Measurements from ENCODE around the gene DAB2.

The DAB2 gene

GRCh38 chr5:39415201-39415600 is 9.6 kb downstream of the DAB2 start:
- TF ChIP-seq CTBP1 (IDR thresholded peaks at IDR 0.05; ENCODE audit: borderline replicate concordance) (no peak), PKNOX1 (IDR thresholded peaks at IDR 0.05) (no peak), L3MBTL2 (conservative IDR thresholded peaks at IDR 0.05) (no peak), HDGF (IDR thresholded peaks at IDR 0.05; ENCODE audit: borderline replicate concordance) (no peak), ARNT (IDR thresholded peaks at IDR 0.05) (no peak), FOXM1 (IDR thresholded peaks at IDR 0.05; ENCODE audit: borderline replicate concordance) (no peak), TARDBP (IDR thresholded peaks at IDR 0.05) (no peak), SP1 (IDR thresholded peaks at IDR 0.05) (no peak), ELF4 (IDR thresholded peaks at IDR 0.05) (no peak), ZNF384 (IDR thresholded peaks at IDR 0.05) (no peak)
- POLR2A ChIA-PET: interaction anchor here (3.9 kb wide), 1 partner anchor 9 kb away, joined by 20 read pairs; the partner anchor contains the start of gene DAB2
- DNase-seq (ENCODE audit: extremely low spot score): no peak
- CTCF ChIA-PET: interaction anchor here (2.7 kb wide), 1 partner anchor 10 kb away, joined by 7 read pairs; the partner anchor contains the start of gene DAB2

- ChIA-PET POLR2A (interaction anchor here (3.9 kb wide), 1 partner anchor 10 kb away, joined by 20 read pairs; the partner anchor contains the start of gene DAB2), CTCF (interaction anchor here (2.7 kb wide), 1 partner anchor 10 kb away, joined by 7 read pairs; the partner anchor contains the start of gene DAB2)
- no peak for DNase-seq (ENCODE audit: extremely low spot score)
- no peak for TF ChIP-seq PKNOX1 (IDR thresholded peaks at IDR 0.05)
These were observed 10.4 kb downstream of the DAB2 start for GRCh38 chr5:39414426-39414825.

- CTCF ChIA-PET: no interaction called here
- no peak for DNase-seq (ENCODE audit: extremely low spot score)
- POLR2A ChIA-PET: interaction anchor here (3.9 kb wide), 1 partner anchor 10 kb away, joined by 20 read pairs; the partner anchor contains the start of gene DAB2
- TF ChIP-seq NFRKB (IDR thresholded peaks at IDR 0.05) (no peak), PKNOX1 (IDR thresholded peaks at IDR 0.05) (no peak), SUZ12 (IDR thresholded peaks at IDR 0.05) (no peak), FOXM1 (IDR thresholded peaks at IDR 0.05; ENCODE audit: borderline replicate concordance) (no peak), LEF1 (IDR thresholded peaks at IDR 0.05; ENCODE audit: borderline replicate concordance) (no peak), BHLHE40 (IDR thresholded peaks at IDR 0.05; ENCODE audit: borderline replicate concordance) (no peak), FOXA1 (IDR thresholded peaks at IDR 0.05) (no peak), ZNF384 (IDR thresholded peaks at IDR 0.05) (no peak), FOXK2 (IDR thresholded peaks at IDR 0.05) (no peak), HDGF (IDR thresholded peaks at IDR 0.05; ENCODE audit: borderline replicate concordance) (no peak), ELF4 (IDR thresholded peaks at IDR 0.05) (no peak), SP1 (IDR thresholded peaks at IDR 0.05) (no peak), L3MBTL2 (conservative IDR thresholded peaks at IDR 0.05) (no peak), ARNT (IDR thresholded peaks at IDR 0.05) (no peak), TARDBP (IDR thresholded peaks at IDR 0.05) (no peak), CTBP1 (IDR thresholded peaks at IDR 0.05; ENCODE audit: borderline replicate concordance) (no peak)
These were observed 11.0 kb downstream of the DAB2 start for GRCh38 chr5:39413771-39414170.

- DNase-seq (ENCODE audit: extremely low spot score): no peak
- TF ChIP-seq ZNF384 (IDR thresholded peaks at IDR 0.05): no peak
- TF ChIP-seq SP1 (IDR thresholded peaks at IDR 0.05): no peak
- no peak for TF ChIP-seq SUZ12 (IDR thresholded peaks at IDR 0.05)
- TF ChIP-seq LEF1 (IDR thresholded peaks at IDR 0.05; ENCODE audit: borderline replicate concordance): no peak
- no peak for TF ChIP-seq HDGF (IDR thresholded peaks at IDR 0.05; ENCODE audit: borderline replicate concordance)
- no peak for TF ChIP-seq FOXA1 (IDR thresholded peaks at IDR 0.05)
- no peak for TF ChIP-seq TARDBP (IDR thresholded peaks at IDR 0.05)
- TF ChIP-seq ARNT (IDR thresholded peaks at IDR 0.05): no peak
- no peak for TF ChIP-seq ELF4 (IDR thresholded peaks at IDR 0.05)
- CTCF ChIA-PET: interaction anchor here (0.6 kb wide), 1 partner anchor 55 kb away, joined by 3 read pairs; no protein-coding TSS in a partner anchor
- POLR2A ChIA-PET: interaction anchor here (3.9 kb wide), 1 partner anchor 11 kb away, joined by 20 read pairs; the partner anchor contains the start of gene DAB2
These were observed 11.9 kb downstream of the DAB2 start for GRCh38 chr5:39412721-39413394.

- CTCF ChIA-PET: no interaction called here
- DNase-seq (ENCODE audit: extremely low spot score): no peak
- no peak for TF ChIP-seq TARDBP (IDR thresholded peaks at IDR 0.05)
- POLR2A ChIA-PET: interaction anchor here (0.7 kb wide), 1 partner anchor 13 kb away, joined by 3 read pairs; the partner anchor contains the start of gene DAB2
These were observed 12.8 kb downstream of the DAB2 start for GRCh38 chr5:39411985-39412384.

- TF ChIP-seq FOXM1 (IDR thresholded peaks at IDR 0.05; ENCODE audit: borderline replicate concordance) (no peak), LEF1 (IDR thresholded peaks at IDR 0.05; ENCODE audit: borderline replicate concordance) (no peak), SP1 (IDR thresholded peaks at IDR 0.05) (no peak), HDGF (IDR thresholded peaks at IDR 0.05; ENCODE audit: borderline replicate concordance) (no peak)
- ChIA-PET POLR2A (interaction anchor here (2.2 kb wide), 1 partner anchor 14 kb away, joined by 8 read pairs; the partner anchor contains the start of gene DAB2), CTCF (interaction anchor here (1.9 kb wide), 1 partner anchor 14 kb away, joined by 9 read pairs; the partner anchor contains the start of gene DAB2)
- no peak for DNase-seq (ENCODE audit: extremely low spot score)
These were observed 13.7 kb downstream of the DAB2 start for GRCh38 chr5:39411061-39411460.

Measured in HEK293T (cell line).